PC-9 (cell line): Measurements from ENCODE around the gene ZNF282.

Experiments used
- CTCF ChIP-seq: fragments of 200-600 bp; sonication (generic); conservative IDR thresholded peaks from 2 replicates; pipeline ENCODE4 v1.6.1; 2017; ENCODE audit warnings: mixed run types, antibody characterized with exemption, mild to moderate bottlenecking, moderate library complexity
- EZH2 ChIP-seq: fragments of 200-600 bp; sonication (generic); IDR thresholded peaks from 2 replicates; pipeline ENCODE4 v1.8.0; 2017; ENCODE audit warnings: antibody characterized with exemption, low read depth

GRCh38 chr7:149147072-149147751 is 48.1 kb upstream of the ZNF282 start, which contains the start of gene ZNF398:
- no peak for TF ChIP-seq EZH2
- TF ChIP-seq CTCF = peak; percentile 76
